ENCODE results near the gene IRAK2. TPM values are rescaled to one million over a fixed set of nuclear protein-coding genes. Genes with fewer than 3 reads are reported as not detected.
A peak's percentile ranks its signal among the peaks of the same experiment; 100 is the strongest.

IRAK2 gene
- total and polyA plus RNA-seq, 8 donors, result 0.45 to 6.2 (median 2.3) TPM; not detected in 1

GRCh38 chr3:10136426-10137005 lies 28.2 kb upstream of the IRAK2 start:
- Histone ChIP-seq H3K27ac (no peak overlapping the region), H3K27me3 (no peaks in the 10 kb centered on the region), H3K4me3 (no peak overlapping the region), H3K36me3 (peaks cover 0 to 4% (median 0%) of the 10 kb centered on the region in 4 donors), H3K9me3 (no peaks in the 10 kb centered on the region), H3K4me1 (peaks cover 0 to 4% (median 0%) of the 10 kb centered on the region in 4 donors)
- TF ChIP-seq CTCF (IDR thresholded peaks at IDR 0.05) (no peak), EP300 (IDR thresholded peaks at IDR 0.05) (no peak), POLR2A (IDR thresholded peaks at IDR 0.05) (no peak), POLR2AphosphoS5 (IDR thresholded peaks at IDR 0.05) (no peak)
- intact Hi-C loops (cut with DNase I; ENCODE audit: low total_unique reads), result no loop called here
- DNase-seq, result no peak
- WGBS, 5 donors, result 91 to 94% (median 92%) methylated on average over 11 to 25 of the region's 25 CpGs

- TF ChIP-seq POLR2AphosphoS5 (IDR thresholded peaks at IDR 0.05) (no peak), POLR2A (IDR thresholded peaks at IDR 0.05) (no peak), CTCF (IDR thresholded peaks at IDR 0.05) (no peak), EP300 (IDR thresholded peaks at IDR 0.05) (no peak)
- H3K4me1 ChIP-seq, result peaks cover 0 to 4% (median 0%) of the 10 kb centered on the region in 4 donors
- no peak overlapping the region for H3K27ac ChIP-seq
- WGBS, 5 donors, result 32 to 64% (median 43%) methylated on average over 4 of the region's 4 CpGs
- no peak overlapping the region for H3K4me3 ChIP-seq
- H3K9me3 ChIP-seq, result no peaks in the 10 kb centered on the region
- intact Hi-C loops (cut with DNase I; ENCODE audit: low total_unique reads), result no loop called here
- no peaks in the 10 kb centered on the region for H3K27me3 ChIP-seq
- H3K36me3 ChIP-seq, result no peaks in the 10 kb centered on the region
- peak in 1 of 2 donors; percentile 22 for DNase-seq
Observed at GRCh38 chr3:10137178-10137577, 27.5 kb upstream of the IRAK2 start.

DNA sequence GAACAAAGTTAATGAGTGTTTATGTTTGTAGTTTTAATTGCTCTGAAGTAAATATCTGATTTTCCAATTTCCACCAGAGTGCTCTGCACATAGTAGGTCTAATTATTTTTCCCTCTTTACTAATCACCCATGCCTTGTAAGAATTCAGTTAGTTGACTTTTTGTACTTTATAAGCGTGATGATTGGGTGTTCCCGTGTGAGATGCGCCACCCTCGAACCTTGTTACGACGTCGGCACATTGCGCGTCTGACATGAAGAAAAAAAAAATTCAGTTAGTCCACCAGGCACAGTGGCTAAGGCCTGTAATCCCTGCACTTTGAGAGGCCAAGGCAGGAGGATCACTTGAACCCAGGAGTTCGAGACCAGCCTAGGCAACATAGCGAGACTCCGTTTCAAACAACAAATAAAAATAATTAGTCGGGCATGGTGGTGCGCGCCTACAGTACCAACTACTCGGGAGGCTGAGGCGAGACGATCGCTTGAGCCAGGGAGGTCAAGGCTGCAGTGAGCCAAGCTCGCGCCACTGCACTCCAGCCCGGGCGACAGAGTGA lies 23.6 kb upstream of the IRAK2 start:
- 82 to 88% (median 84%) methylated on average over 23 of the region's 23 CpGs for WGBS, 5 donors
- Histone ChIP-seq H3K27ac (peak overlapping the region; percentile 87 to 96 (median 95)), H3K36me3 (peaks cover 0 to 3% (median 0%) of the 10 kb centered on the region in 4 donors), H3K4me1 (peaks cover 15 to 42% (median 35%) of the 10 kb centered on the region in 4 donors), H3K9me3 (no peaks in the 10 kb centered on the region), H3K4me3 (peak overlapping the region; percentile 62 to 70 (median 67)), H3K27me3 (no peaks in the 10 kb centered on the region)
- intact Hi-C loops (cut with DNase I; ENCODE audit: low total_unique reads), result no loop called here
- TF ChIP-seq POLR2A (IDR thresholded peaks at IDR 0.05) (no peak), CTCF (IDR thresholded peaks at IDR 0.05) (no peak)
- DNase-seq, result no peak

DNA sequence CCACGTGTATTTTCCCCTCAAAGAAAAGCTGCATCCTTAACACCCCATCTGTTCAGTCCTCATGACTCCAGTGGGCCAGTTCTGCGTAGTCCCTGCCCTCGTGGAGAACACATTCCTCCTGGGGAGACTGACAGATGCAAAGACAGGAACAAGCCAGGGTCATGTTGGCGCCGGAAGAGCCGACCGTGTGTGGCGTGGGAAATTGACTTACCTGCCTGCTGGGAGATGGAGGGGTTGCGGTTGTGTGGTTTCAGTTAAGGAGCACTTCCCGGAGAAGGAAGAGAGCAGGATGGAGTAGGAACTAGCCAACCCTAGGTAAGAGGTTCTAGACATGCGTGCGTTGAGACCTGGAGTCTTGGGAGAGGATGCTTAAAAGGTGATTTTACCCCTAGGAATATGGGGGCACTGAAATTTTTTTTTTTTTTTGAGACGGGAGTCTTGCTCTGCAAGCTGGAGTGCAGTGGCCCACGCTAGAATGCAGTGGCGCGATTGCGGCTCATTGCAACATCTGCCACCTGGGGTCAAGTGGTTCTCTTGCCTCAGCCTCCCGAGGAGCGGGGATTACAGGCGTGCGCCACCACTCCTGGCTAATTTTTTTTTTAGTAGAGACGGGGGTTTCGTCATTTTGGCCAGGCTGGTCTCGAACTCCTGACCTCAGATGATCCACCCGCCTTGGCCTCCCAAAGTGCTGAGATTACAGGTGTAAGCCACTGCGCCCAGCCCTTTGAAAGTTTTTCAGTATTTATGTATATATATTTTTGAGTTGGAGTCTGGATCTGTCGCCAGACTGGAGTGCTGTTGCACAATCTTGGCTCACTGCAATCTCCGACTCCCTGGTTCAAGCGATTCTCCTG lies 21.8 kb upstream of the IRAK2 start:
- Histone ChIP-seq H3K27ac (peak overlapping the region in 4 of 5 donors; percentile 87 to 96 (median 95)), H3K36me3 (peaks cover 5 to 22% (median 18%) of the 10 kb centered on the region in 4 donors), H3K4me3 (peak overlapping the region; percentile 62 to 70 (median 67)), H3K4me1 (peaks cover 15 to 50% (median 38%) of the 10 kb centered on the region in 4 donors), H3K27me3 (no peaks in the 10 kb centered on the region), H3K9me3 (no peaks in the 10 kb centered on the region)
- intact Hi-C loops (cut with DNase I; ENCODE audit: low total_unique reads), result no loop called here
- TF ChIP-seq EP300 (IDR thresholded peaks at IDR 0.05) (no peak), CTCF (IDR thresholded peaks at IDR 0.05) (no peak), POLR2AphosphoS5 (IDR thresholded peaks at IDR 0.05) (no peak), POLR2A (IDR thresholded peaks at IDR 0.05) (no peak)
- DNase-seq, result peak; percentile 28 to 35
- 64 to 70% (median 69%) methylated on average over 27 to 29 of the region's 29 CpGs for WGBS, 5 donors

All from stomach (tissue), 9 donors.